Trophoblast cell (in vitro differentiated cells and primary cell): ENCODE measurements around the gene CCDC187.

Source experiments
- DNase-seq, 2 donors: peaks; one replicate each; pipeline ENCODE4 v3.0.0-alpha.2; 2016
- H2AFZ ChIP-seq: 2 replicates; pipeline ENCODE4 v1.6.1; 2013; ENCODE audit warnings: low read length, moderate library complexity, mild to moderate bottlenecking; ENCODE audit not compliant: insufficient read depth, poor library complexity
- H2AK5ac ChIP-seq: 2 replicates; pipeline ENCODE4 v1.6.1; 2013; ENCODE audit warnings: mild to moderate bottlenecking, low read length
- H2BK120ac ChIP-seq: 2 replicates; pipeline ENCODE4 v1.6.1; 2013; ENCODE audit warnings: low read length, mild to moderate bottlenecking, moderate library complexity; ENCODE audit not compliant: insufficient read depth, poor library complexity
- H2BK12ac ChIP-seq: 2 replicates; pipeline ENCODE4 v1.6.1; 2013; ENCODE audit warnings: mild to moderate bottlenecking, low read length, moderate library complexity
- H2BK5ac ChIP-seq: 2 replicates; pipeline ENCODE4 v1.6.1; 2013; ENCODE audit warnings: low read length, low read depth, moderate library complexity, mild to moderate bottlenecking; ENCODE audit not compliant: poor library complexity
- H3K14ac ChIP-seq: 2 replicates; pipeline ENCODE4 v1.6.1; 2013; ENCODE audit warnings: mild to moderate bottlenecking, low read length
- H3K18ac ChIP-seq: 2 replicates; pipeline ENCODE4 v1.6.1; 2013; ENCODE audit warnings: mild to moderate bottlenecking, low read length
- H3K23ac ChIP-seq: 2 replicates; pipeline ENCODE4 v1.6.1; 2013; ENCODE audit warnings: low read length
- H3K27ac ChIP-seq: 2 replicates; pipeline ENCODE4 v1.5.1; 2013; ENCODE audit warnings: low read depth, mild to moderate bottlenecking, inconsistent platforms, low read length, moderate library complexity
- H3K27me3 ChIP-seq: 2 replicates; pipeline ENCODE4 v1.6.1; 2013; ENCODE audit warnings: inconsistent platforms, mild to moderate bottlenecking, low read length, moderate library complexity; ENCODE audit not compliant: insufficient read depth
- H3K36me3 ChIP-seq, 2 experiments: 1 replicate in 1 of 2; 2 replicates in 1 of 2; pipeline ENCODE4 v1.6.1; 2013; ENCODE audit warnings: low read length in 2 of 2, mild to moderate bottlenecking in 2 of 2, moderate library complexity in 1 of 2; ENCODE audit not compliant: insufficient read depth in 2 of 2, control insufficient read depth in 1 of 2
- H3K4ac ChIP-seq: 2 replicates; pipeline ENCODE4 v1.6.1; 2013; ENCODE audit warnings: low read depth, mild to moderate bottlenecking, low read length, moderate library complexity
- H3K4me1 ChIP-seq, 2 experiments: 1 replicate in 1 of 2; 2 replicates in 1 of 2; pipeline ENCODE4 v1.6.1; 2013; ENCODE audit warnings: low read length in 2 of 2, mild to moderate bottlenecking in 2 of 2, moderate library complexity in 1 of 2; ENCODE audit not compliant: insufficient read depth in 2 of 2, control insufficient read depth in 1 of 2
- H3K4me2 ChIP-seq: 2 replicates; pipeline ENCODE4 v1.6.1; 2013; ENCODE audit warnings: inconsistent platforms, mild to moderate bottlenecking, low read length, moderate library complexity
- H3K4me3 ChIP-seq: 2 replicates; pipeline ENCODE4 v1.5.1; 2013; ENCODE audit warnings: mild to moderate bottlenecking, low read depth, low read length, inconsistent platforms
- H3K79me1 ChIP-seq: one replicate; pipeline ENCODE4 v1.6.1; 2013; ENCODE audit warnings: low read length
- H3K79me2 ChIP-seq: 2 replicates; pipeline ENCODE4 v1.6.1; 2013; ENCODE audit warnings: low read length, mild to moderate bottlenecking; ENCODE audit not compliant: control insufficient read depth, insufficient read depth, poor library complexity
- H3K9ac ChIP-seq: 2 replicates; pipeline ENCODE4 v1.6.1; 2013; ENCODE audit warnings: mild to moderate bottlenecking, low read length
- H3K9me3 ChIP-seq: 2 replicates; pipeline ENCODE4 v1.6.1; 2013; ENCODE audit warnings: low read depth, mild to moderate bottlenecking, control low read depth, inconsistent platforms, low read length; ENCODE audit not compliant: insufficient read depth
- H4K12ac ChIP-seq: 2 replicates; pipeline ENCODE4 v1.6.1; 2013; ENCODE audit warnings: low read depth, mild to moderate bottlenecking, low read length, moderate library complexity
- H4K8ac ChIP-seq: 2 replicates; pipeline ENCODE4 v1.6.1; 2013; ENCODE audit warnings: low read depth, mild to moderate bottlenecking, low read length, moderate library complexity
- H4K91ac ChIP-seq: one replicate; pipeline ENCODE4 v1.6.1; 2013; ENCODE audit warnings: low read depth, mild to moderate bottlenecking, low read length, moderate library complexity
- WGBS: extraction: QIAGEN DNeasy Blood & Tissue Kit; methylation state at CpG from one replicate; pipeline ENCODE4 v1.1.7; 2013; ENCODE audit warnings: missing lambda C conversion rate; ENCODE audit not compliant: insufficient read length, insufficient coverage; ENCODE audit errors: extremely low coverage; 5-methylcytosine and 5-hydroxymethylcytosine counted together

CCDC187 gene

DNA sequence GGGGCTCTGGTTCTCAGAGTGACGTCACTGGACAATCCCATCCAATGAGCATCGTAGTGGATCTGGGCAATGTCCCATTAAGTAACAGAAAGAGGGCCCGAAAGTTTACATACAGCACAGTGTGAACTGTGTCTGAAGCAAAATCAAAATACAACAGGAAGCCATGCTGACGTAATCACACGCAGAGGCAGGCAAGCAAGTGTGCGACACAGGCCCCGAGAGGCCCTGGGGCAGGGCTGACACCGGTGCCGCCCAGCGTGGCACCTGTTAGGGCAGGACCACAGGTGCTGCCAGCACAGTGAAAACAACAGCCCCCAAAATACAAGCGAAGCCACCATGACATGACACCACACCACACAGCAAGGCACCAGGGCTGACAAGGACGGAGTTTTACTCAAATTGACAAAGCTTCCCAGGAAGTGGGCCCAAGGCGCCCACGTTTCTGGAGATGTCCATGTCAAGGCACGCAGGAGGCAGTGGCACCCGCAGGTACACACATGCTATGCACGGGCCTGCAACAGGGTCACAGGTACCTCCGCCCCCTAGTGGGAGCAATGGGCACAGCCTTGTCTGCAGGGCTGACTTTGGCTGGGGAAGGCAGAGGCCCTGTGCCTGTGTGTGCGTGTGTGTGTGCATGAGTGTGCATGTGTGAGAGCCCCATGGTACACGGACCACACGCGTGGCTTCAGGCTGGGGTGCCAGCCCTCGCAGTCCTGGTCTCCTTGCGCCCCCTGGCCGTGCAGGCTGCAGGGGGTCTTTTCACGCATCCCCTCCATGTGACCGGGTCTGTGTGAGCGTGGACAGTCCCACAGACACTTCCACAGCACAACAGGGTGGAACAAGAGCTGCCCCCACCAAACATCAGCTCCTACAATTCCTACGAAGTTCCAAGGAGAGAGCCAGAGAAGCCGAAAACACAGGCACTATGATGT, 77.9 kb downstream of the CCDC187 start:
- Histone ChIP-seq H2AFZ (no peak overlapping the region), H3K23ac (no peak overlapping the region), H3K4me1 (peaks cover 0 to 1% of the 10 kb centered on the region in 2 experiments), H3K79me2 (no peaks in the 10 kb centered on the region), H3K14ac (no peak overlapping the region), H3K4me2 (no peak overlapping the region), H3K27me3 (no peaks in the 10 kb centered on the region), H3K9me3 (no peaks in the 10 kb centered on the region), H3K4me3 (no peak overlapping the region), H3K9ac (no peak overlapping the region), H3K79me1 (no peaks in the 10 kb centered on the region), H2BK12ac (no peak overlapping the region), H4K91ac (no peak overlapping the region), H3K27ac (no peak overlapping the region), H4K8ac (no peak overlapping the region), H4K12ac (no peak overlapping the region), H2AK5ac (no peak overlapping the region), H2BK5ac (no peak overlapping the region), H3K36me3 (peaks cover 0 to 5% of the 10 kb centered on the region in 2 experiments), H2BK120ac (no peak overlapping the region), H3K18ac (no peak overlapping the region), H3K4ac (no peak overlapping the region)
- DNase-seq: peak; percentile 74 to 88
- no CpG with 5 or more reads among the region's 30 CpGs for WGBS

DNA sequence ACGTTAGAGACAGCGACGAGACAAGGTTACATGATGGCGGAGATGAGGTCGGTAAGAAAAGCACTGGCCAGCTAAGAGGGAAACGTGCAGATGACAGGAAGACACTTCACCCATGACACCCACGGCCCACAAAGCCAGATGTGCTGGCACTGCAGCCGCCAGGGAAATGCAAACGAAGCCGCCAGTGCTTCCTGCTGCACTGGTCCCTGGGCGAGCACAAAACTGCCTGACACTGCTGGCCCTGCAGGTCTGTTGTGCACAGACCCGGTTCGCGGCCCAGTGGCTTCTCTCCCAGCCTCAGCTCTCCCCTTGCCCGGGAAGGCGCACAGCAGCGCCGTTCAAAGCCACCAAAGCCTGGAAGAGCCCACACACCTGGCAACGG, 78.5 kb downstream of the CCDC187 start:
- no peak overlapping the region for H3K9ac ChIP-seq
- H4K8ac ChIP-seq: no peak overlapping the region
- peaks cover 0 to 1% of the 10 kb centered on the region in 2 experiments for H3K4me1 ChIP-seq
- no peak overlapping the region for H2BK5ac ChIP-seq
- no peak overlapping the region for H3K14ac ChIP-seq
- no peaks in the 10 kb centered on the region for H3K79me2 ChIP-seq
- no peak overlapping the region for H2BK120ac ChIP-seq
- H2BK12ac ChIP-seq: no peak overlapping the region
- no peaks in the 10 kb centered on the region for H3K9me3 ChIP-seq
- peaks cover 0 to 5% of the 10 kb centered on the region in 2 experiments for H3K36me3 ChIP-seq
- no peak overlapping the region for H2AK5ac ChIP-seq
- no peak overlapping the region for H3K18ac ChIP-seq
- no peak for DNase-seq
- no peak overlapping the region for H3K4me3 ChIP-seq
- no peaks in the 10 kb centered on the region for H3K27me3 ChIP-seq
- no peak overlapping the region for H3K27ac ChIP-seq
- no CpG with 5 or more reads among the region's 19 CpGs for WGBS
- no peak overlapping the region for H4K12ac ChIP-seq
- H3K4ac ChIP-seq: no peak overlapping the region
- no peak overlapping the region for H3K23ac ChIP-seq
- H2AFZ ChIP-seq: no peak overlapping the region
- H3K4me2 ChIP-seq: no peak overlapping the region
- no peak overlapping the region for H4K91ac ChIP-seq
- no peaks in the 10 kb centered on the region for H3K79me1 ChIP-seq

DNA sequence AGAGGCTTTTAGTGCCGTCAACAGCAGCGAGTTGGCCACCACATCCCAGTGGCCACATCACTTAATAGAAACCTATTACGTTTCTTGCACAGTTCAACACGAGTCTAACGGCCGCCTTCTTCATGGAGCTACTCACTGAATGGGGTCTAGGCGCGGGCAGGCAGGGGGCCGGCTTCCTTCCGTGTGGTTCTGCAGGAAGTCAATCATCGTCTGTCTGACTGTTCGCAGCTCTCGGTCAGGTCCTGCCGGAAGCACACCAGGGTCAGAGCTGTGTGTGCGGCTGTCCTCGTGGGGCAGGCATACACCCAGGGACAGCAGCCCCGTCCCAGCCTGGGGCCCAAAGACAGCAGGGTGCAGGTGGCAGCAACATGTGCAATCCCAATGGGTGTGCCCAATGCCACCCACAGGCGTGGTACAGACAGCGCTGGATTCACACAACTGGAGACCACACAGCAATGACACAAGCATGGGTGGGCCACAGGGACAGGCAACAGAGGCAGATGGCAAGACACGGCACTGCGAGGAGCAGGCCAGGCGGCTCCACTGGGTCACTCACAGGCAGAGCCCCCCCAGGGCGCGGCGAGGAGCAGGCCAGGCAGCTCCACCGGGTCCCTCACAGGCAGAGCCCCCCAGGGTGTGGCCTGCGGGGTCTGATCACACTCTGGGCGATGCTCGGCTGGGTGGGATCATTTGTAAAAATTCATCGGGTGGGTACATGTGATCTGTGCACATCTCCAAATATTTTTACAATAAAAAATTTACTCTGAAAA, 79.8 kb downstream of the CCDC187 start:
- no peak overlapping the region for H4K12ac ChIP-seq
- H3K4me3 ChIP-seq: no peak overlapping the region
- no peaks in the 10 kb centered on the region for H3K79me1 ChIP-seq
- no peaks in the 10 kb centered on the region for H3K79me2 ChIP-seq
- no peak overlapping the region for H3K4me2 ChIP-seq
- H2BK12ac ChIP-seq: no peak overlapping the region
- no peaks in the 10 kb centered on the region for H3K9me3 ChIP-seq
- no peak overlapping the region for H4K91ac ChIP-seq
- no peak overlapping the region for H3K27ac ChIP-seq
- no peak overlapping the region for H3K14ac ChIP-seq
- no peak overlapping the region for H4K8ac ChIP-seq
- H3K27me3 ChIP-seq: no peaks in the 10 kb centered on the region
- no peak overlapping the region for H2BK120ac ChIP-seq
- no CpG with 5 or more reads among the region's 30 CpGs for WGBS
- no peak overlapping the region for H2AFZ ChIP-seq
- no peak overlapping the region for H3K9ac ChIP-seq
- no peak overlapping the region for H3K4ac ChIP-seq
- H2AK5ac ChIP-seq: no peak overlapping the region
- peaks cover 0 to 5% of the 10 kb centered on the region in 2 experiments for H3K36me3 ChIP-seq
- no peak for DNase-seq
- no peak overlapping the region for H3K18ac ChIP-seq
- no peak overlapping the region for H2BK5ac ChIP-seq
- no peak overlapping the region for H3K23ac ChIP-seq
- H3K4me1 ChIP-seq: no peaks in the 10 kb centered on the region

DNA sequence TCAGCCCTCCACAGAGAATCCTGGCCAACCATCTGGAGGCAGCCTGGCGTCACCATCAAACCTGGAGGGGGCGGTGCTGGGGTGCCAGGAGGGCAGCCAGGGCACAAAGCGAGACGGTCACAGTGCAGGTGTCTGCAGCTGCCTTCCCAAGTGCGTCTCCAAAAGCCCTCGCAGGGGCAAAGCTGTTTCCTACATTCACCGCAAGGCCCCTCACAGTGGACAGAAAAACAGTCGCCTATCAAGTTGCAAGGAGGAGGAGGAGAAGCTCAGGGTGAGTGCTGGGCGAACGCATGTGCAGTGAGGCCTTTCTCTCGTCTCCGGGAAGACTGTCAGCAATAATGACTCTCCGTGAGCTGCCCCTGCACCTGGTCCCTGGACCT, 81.0 kb downstream of the CCDC187 start:
- H4K8ac ChIP-seq: no peak overlapping the region
- H2BK120ac ChIP-seq: no peak overlapping the region
- no peak overlapping the region for H2BK5ac ChIP-seq
- H4K12ac ChIP-seq: no peak overlapping the region
- H3K14ac ChIP-seq: no peak overlapping the region
- no peak overlapping the region for H3K23ac ChIP-seq
- no peaks in the 10 kb centered on the region for H3K79me1 ChIP-seq
- H3K4me1 ChIP-seq: no peaks in the 10 kb centered on the region
- H3K27ac ChIP-seq: no peak overlapping the region
- H3K4ac ChIP-seq: no peak overlapping the region
- H3K27me3 ChIP-seq: no peaks in the 10 kb centered on the region
- no peaks in the 10 kb centered on the region for H3K79me2 ChIP-seq
- H3K18ac ChIP-seq: no peak overlapping the region
- no peak for DNase-seq
- no peak overlapping the region for H3K9ac ChIP-seq
- no peak overlapping the region for H4K91ac ChIP-seq
- no peak overlapping the region for H2AK5ac ChIP-seq
- no peak overlapping the region for H2AFZ ChIP-seq
- peaks cover 0 to 9% of the 10 kb centered on the region in 2 experiments for H3K36me3 ChIP-seq
- WGBS: no CpG with 5 or more reads among the region's 13 CpGs
- no peaks in the 10 kb centered on the region for H3K9me3 ChIP-seq
- no peak overlapping the region for H2BK12ac ChIP-seq
- no peak overlapping the region for H3K4me2 ChIP-seq
- no peak overlapping the region for H3K4me3 ChIP-seq
